GM23338 (cell line): Measurements from ENCODE around the gene ADAMTS1. TPM values are rescaled to one million over a fixed set of nuclear protein-coding genes. Genes with fewer than 3 reads are reported as not detected.

Experiments
- ATAC-seq: fragments of 200-7000 bp; cut with Tn5 transposase; 3 replicates; pipeline ENCODE4 v1.9.1; 2020
- DNase-seq: peaks from one replicate; pipeline ENCODE4 v3.0.0-alpha.2; 2015; ENCODE audit warnings: low spot score
- H2AFZ ChIP-seq: fragments of 200-600 bp; sonication (generic); 2 replicates; pipeline ENCODE4 v1.8.0; 2016; ENCODE audit warnings: antibody characterized with exemption, mild to moderate bottlenecking, moderate library complexity
- H3F3A ChIP-seq: fragments of 200-600 bp; sonication (generic); replicated peaks from 2 replicates; pipeline ENCODE4 v1.8.0; 2017; ENCODE audit warnings: antibody characterized with exemption, mixed run types, low read depth
- H3K27ac ChIP-seq: fragments of 200-600 bp; sonication (generic); 2 replicates; pipeline ENCODE4 v1.6.1; 2016; ENCODE audit warnings: low read depth
- H3K27me3 ChIP-seq: fragments of 200-600 bp; sonication (generic); 2 replicates; pipeline ENCODE4 v1.8.0; 2016; ENCODE audit warnings: mild to moderate bottlenecking, mixed run types, moderate library complexity; ENCODE audit not compliant: insufficient read depth
- H3K36me3 ChIP-seq: fragments of 200-600 bp; sonication (generic); 2 replicates; pipeline ENCODE4 v1.8.0; 2016; ENCODE audit warnings: mild to moderate bottlenecking; ENCODE audit not compliant: insufficient read depth
- H3K4me1 ChIP-seq: fragments of 200-600 bp; sonication (generic); 2 replicates; pipeline ENCODE4 v1.8.0; 2016; ENCODE audit warnings: mild to moderate bottlenecking, moderate library complexity; ENCODE audit not compliant: insufficient read depth
- H3K4me2 ChIP-seq: fragments of 200-600 bp; sonication (generic); 2 replicates; pipeline ENCODE4 v1.7.1; 2017; ENCODE audit warnings: mixed run types
- H3K4me3 ChIP-seq: fragments of 200-600 bp; sonication (generic); 2 replicates; pipeline ENCODE4 v1.6.1; 2016; ENCODE audit warnings: mixed run types
- H3K79me2 ChIP-seq: fragments of 200-600 bp; sonication (generic); replicated peaks from 2 replicates; pipeline ENCODE4 v1.8.0; 2017; ENCODE audit warnings: mild to moderate bottlenecking; ENCODE audit not compliant: insufficient read depth
- H3K9me2 ChIP-seq: fragments of 200-600 bp; sonication (generic); 2 replicates; pipeline ENCODE4 v1.8.0; 2017; ENCODE audit not compliant: insufficient read depth
- H4K20me1 ChIP-seq: fragments of 200-600 bp; sonication (generic); replicated peaks from 2 replicates; pipeline ENCODE4 v1.8.0; 2017; ENCODE audit warnings: mild to moderate bottlenecking; ENCODE audit not compliant: insufficient read depth
- H3K27ac Mint-ChIP-seq: 2 replicates; pipeline ENCODE4 v1.8.0; 2020; ENCODE audit warnings: inconsistent platforms, mild to moderate bottlenecking, moderate library complexity, mixed read lengths
- H3K27me3 Mint-ChIP-seq: 3 replicates; pipeline ENCODE4 v1.8.0; 2022; ENCODE audit warnings: low read depth, mild to moderate bottlenecking, moderate library complexity, mixed read lengths, inconsistent platforms; ENCODE audit not compliant: insufficient read depth, poor library complexity
- H3K36me3 Mint-ChIP-seq: 3 replicates; pipeline ENCODE4 v1.8.0; 2021; ENCODE audit warnings: low read depth, mild to moderate bottlenecking, inconsistent platforms, moderate library complexity, mixed read lengths
- H3K4me1 Mint-ChIP-seq: 3 replicates; pipeline ENCODE4 v1.8.0; 2020; ENCODE audit warnings: mild to moderate bottlenecking, inconsistent platforms, mixed read lengths
- H3K4me3 Mint-ChIP-seq: 3 replicates; pipeline ENCODE4 v1.8.0; 2021; ENCODE audit warnings: moderate library complexity, mild to moderate bottlenecking, inconsistent platforms, mixed read lengths
- H3K9me3 Mint-ChIP-seq: 3 replicates; pipeline ENCODE4 v1.8.0; 2020; ENCODE audit warnings: moderate library complexity, mild to moderate bottlenecking, inconsistent platforms, mixed read lengths
- CREB1 ChIP-seq: fragments of 250-450 bp; sonication (Bioruptor Pico); IDR thresholded peaks from 2 replicates; pipeline ENCODE4 v1.5.0; 2020; ENCODE audit warnings: low read depth, mild to moderate bottlenecking, moderate library complexity
- EZH2 ChIP-seq: fragments of 200-600 bp; sonication (generic); IDR thresholded peaks from one replicate; pipeline ENCODE4 v1.8.0; 2017; ENCODE audit warnings: antibody characterized with exemption, mild to moderate bottlenecking, low read depth; ENCODE audit not compliant: unreplicated experiment
- EZH2phosphoT487 ChIP-seq: fragments of 200-600 bp; sonication (generic); IDR thresholded peaks from one replicate; pipeline ENCODE4 v1.8.1; 2018; ENCODE audit warnings: antibody characterized with exemption; ENCODE audit not compliant: unreplicated experiment
- JUNB ChIP-seq: IDR thresholded peaks from one replicate; pipeline ENCODE4 v1.6.1; 2016; ENCODE audit warnings: antibody characterized with exemption; ENCODE audit not compliant: unreplicated experiment
- NANOG ChIP-seq: IDR thresholded peaks from 2 replicates; pipeline ENCODE4 v1.6.1; 2016; ENCODE audit warnings: antibody characterized with exemption, borderline replicate concordance
- POLR2AphosphoS5 ChIP-seq: IDR thresholded peaks from 2 replicates; pipeline ENCODE4 v1.6.1; 2016; ENCODE audit warnings: antibody characterized with exemption, low read depth
- STAT1 ChIP-seq: IDR thresholded peaks from one replicate; pipeline ENCODE4 v1.6.1; 2016; ENCODE audit warnings: antibody characterized with exemption; ENCODE audit not compliant: unreplicated experiment
- ZNF114 ChIP-seq: fragments of 250-450 bp; sonication (Bioruptor Pico); IDR thresholded peaks from 2 replicates; pipeline ENCODE4 v1.5.0; 2020; ENCODE audit warnings: mild to moderate bottlenecking, moderate library complexity
- ZNF331 ChIP-seq: fragments of 250-450 bp; sonication (Bioruptor Pico); IDR thresholded peaks from 2 replicates; pipeline ENCODE4 v1.5.0; 2020; ENCODE audit warnings: low read depth, mild to moderate bottlenecking, moderate library complexity
- polyA plus RNA-seq: library from polyadenylated mRNA; unstranded; fragments of >200 nt; fragmentation: Nextera tagmentation; extraction: Ambion mirVana; gene quantifications from 2 replicates; pipeline ENCODE4 v1.2.1, GENCODE V29; 2016
- total RNA-seq: library from RNA; depleted of rRNA; stranded (reverse); fragments of >200 nt; shearing (Covaris generic); gene quantifications from 2 replicates; pipeline ENCODE4 v1.2.3, GENCODE V29; 2014
- TF ChIP-seq, protein P1 (sequence below): IDR thresholded peaks from 2 replicates; pipeline ENCODE4 v1.6.1; 2016; ENCODE audit warnings: antibody characterized with exemption
- TF ChIP-seq, protein P2 (sequence below): IDR thresholded peaks from one replicate; pipeline ENCODE4 v1.6.1; 2018; ENCODE audit warnings: antibody characterized with exemption; ENCODE audit not compliant: unreplicated experiment
- TF ChIP-seq, protein P3 (sequence below), 2 experiments: fragments of 200-600 bp in 1 of 2; sonication (generic) in 1 of 2; conservative IDR thresholded peaks; 2 replicates each; pipeline versions ENCODE4 v1.5.1 to v1.6.1; 2016 to 2017; ENCODE audit warnings: antibody characterized with exemption in 2 of 2, low read depth in 2 of 2, mild to moderate bottlenecking in 2 of 2, moderate library complexity in 1 of 2
- TF ChIP-seq, protein P4 (sequence below): fragments of 250-450 bp; sonication (Bioruptor Pico); IDR thresholded peaks from 2 replicates; pipeline ENCODE4 v1.5.0; 2020; ENCODE audit warnings: mild to moderate bottlenecking, moderate library complexity

ADAMTS1 gene
- total and polyA plus RNA-seq, 2 experiments from 2014 or later, result 6.1 to 15.4 TPM

DNA sequence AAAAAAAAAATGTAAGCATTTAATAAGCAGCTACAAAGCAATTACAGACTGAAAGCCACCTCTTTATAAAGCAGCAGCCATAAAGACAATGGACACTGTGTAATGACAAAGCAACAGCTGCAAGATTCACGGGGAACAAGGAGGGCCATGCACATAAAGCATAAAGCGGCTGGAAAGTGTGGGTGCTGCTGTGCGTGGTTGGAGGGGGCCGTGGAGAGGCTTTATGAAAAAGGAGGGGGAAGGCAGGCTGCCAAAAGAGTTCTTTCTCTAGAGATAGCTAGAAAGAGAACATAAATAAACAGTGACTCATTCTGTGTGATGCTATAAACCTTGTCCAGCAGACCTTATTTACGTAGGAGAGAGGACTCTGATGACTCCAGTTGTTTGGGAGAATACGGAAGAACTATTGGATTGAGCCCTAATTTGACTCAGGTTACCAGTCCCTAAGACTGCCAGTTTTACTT lies 49.3 kb downstream of the ADAMTS1 start:
- no peak for ATAC-seq
- no peaks in the 10 kb centered on the region for H3K79me2 ChIP-seq
- H3K9me3 Mint-ChIP-seq, result peaks cover 3% of the 10 kb centered on the region; the same call in 1 of the 3 replicates
- no peak overlapping the region for H3K4me3 ChIP-seq
- TF ChIP-seq JUNB (no peak), ZNF331 (no peak), STAT1 (no peak), EZH2 (no peak), CREB1 (CRISPR knock-in tag) (no peak), EZH2phosphoT487 (no peak), NANOG (no peak), POLR2AphosphoS5 (no peak), ZNF114 (CRISPR knock-in tag) (no peak)
- TF ChIP-seq, protein P1, sequence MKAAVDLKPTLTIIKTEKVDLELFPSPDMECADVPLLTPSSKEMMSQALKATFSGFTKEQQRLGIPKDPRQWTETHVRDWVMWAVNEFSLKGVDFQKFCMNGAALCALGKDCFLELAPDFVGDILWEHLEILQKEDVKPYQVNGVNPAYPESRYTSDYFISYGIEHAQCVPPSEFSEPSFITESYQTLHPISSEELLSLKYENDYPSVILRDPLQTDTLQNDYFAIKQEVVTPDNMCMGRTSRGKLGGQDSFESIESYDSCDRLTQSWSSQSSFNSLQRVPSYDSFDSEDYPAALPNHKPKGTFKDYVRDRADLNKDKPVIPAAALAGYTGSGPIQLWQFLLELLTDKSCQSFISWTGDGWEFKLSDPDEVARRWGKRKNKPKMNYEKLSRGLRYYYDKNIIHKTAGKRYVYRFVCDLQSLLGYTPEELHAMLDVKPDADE, result no peak
- TF ChIP-seq, protein P2, sequence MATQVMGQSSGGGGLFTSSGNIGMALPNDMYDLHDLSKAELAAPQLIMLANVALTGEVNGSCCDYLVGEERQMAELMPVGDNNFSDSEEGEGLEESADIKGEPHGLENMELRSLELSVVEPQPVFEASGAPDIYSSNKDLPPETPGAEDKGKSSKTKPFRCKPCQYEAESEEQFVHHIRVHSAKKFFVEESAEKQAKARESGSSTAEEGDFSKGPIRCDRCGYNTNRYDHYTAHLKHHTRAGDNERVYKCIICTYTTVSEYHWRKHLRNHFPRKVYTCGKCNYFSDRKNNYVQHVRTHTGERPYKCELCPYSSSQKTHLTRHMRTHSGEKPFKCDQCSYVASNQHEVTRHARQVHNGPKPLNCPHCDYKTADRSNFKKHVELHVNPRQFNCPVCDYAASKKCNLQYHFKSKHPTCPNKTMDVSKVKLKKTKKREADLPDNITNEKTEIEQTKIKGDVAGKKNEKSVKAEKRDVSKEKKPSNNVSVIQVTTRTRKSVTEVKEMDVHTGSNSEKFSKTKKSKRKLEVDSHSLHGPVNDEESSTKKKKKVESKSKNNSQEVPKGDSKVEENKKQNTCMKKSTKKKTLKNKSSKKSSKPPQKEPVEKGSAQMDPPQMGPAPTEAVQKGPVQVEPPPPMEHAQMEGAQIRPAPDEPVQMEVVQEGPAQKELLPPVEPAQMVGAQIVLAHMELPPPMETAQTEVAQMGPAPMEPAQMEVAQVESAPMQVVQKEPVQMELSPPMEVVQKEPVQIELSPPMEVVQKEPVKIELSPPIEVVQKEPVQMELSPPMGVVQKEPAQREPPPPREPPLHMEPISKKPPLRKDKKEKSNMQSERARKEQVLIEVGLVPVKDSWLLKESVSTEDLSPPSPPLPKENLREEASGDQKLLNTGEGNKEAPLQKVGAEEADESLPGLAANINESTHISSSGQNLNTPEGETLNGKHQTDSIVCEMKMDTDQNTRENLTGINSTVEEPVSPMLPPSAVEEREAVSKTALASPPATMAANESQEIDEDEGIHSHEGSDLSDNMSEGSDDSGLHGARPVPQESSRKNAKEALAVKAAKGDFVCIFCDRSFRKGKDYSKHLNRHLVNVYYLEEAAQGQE, result no peak
- TF ChIP-seq, protein P3, sequence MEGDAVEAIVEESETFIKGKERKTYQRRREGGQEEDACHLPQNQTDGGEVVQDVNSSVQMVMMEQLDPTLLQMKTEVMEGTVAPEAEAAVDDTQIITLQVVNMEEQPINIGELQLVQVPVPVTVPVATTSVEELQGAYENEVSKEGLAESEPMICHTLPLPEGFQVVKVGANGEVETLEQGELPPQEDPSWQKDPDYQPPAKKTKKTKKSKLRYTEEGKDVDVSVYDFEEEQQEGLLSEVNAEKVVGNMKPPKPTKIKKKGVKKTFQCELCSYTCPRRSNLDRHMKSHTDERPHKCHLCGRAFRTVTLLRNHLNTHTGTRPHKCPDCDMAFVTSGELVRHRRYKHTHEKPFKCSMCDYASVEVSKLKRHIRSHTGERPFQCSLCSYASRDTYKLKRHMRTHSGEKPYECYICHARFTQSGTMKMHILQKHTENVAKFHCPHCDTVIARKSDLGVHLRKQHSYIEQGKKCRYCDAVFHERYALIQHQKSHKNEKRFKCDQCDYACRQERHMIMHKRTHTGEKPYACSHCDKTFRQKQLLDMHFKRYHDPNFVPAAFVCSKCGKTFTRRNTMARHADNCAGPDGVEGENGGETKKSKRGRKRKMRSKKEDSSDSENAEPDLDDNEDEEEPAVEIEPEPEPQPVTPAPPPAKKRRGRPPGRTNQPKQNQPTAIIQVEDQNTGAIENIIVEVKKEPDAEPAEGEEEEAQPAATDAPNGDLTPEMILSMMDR (conservative IDR thresholded peaks at IDR 0.05; ENCODE audit: low read depth in 2 of 2), result no peak
- TF ChIP-seq, protein P4, sequence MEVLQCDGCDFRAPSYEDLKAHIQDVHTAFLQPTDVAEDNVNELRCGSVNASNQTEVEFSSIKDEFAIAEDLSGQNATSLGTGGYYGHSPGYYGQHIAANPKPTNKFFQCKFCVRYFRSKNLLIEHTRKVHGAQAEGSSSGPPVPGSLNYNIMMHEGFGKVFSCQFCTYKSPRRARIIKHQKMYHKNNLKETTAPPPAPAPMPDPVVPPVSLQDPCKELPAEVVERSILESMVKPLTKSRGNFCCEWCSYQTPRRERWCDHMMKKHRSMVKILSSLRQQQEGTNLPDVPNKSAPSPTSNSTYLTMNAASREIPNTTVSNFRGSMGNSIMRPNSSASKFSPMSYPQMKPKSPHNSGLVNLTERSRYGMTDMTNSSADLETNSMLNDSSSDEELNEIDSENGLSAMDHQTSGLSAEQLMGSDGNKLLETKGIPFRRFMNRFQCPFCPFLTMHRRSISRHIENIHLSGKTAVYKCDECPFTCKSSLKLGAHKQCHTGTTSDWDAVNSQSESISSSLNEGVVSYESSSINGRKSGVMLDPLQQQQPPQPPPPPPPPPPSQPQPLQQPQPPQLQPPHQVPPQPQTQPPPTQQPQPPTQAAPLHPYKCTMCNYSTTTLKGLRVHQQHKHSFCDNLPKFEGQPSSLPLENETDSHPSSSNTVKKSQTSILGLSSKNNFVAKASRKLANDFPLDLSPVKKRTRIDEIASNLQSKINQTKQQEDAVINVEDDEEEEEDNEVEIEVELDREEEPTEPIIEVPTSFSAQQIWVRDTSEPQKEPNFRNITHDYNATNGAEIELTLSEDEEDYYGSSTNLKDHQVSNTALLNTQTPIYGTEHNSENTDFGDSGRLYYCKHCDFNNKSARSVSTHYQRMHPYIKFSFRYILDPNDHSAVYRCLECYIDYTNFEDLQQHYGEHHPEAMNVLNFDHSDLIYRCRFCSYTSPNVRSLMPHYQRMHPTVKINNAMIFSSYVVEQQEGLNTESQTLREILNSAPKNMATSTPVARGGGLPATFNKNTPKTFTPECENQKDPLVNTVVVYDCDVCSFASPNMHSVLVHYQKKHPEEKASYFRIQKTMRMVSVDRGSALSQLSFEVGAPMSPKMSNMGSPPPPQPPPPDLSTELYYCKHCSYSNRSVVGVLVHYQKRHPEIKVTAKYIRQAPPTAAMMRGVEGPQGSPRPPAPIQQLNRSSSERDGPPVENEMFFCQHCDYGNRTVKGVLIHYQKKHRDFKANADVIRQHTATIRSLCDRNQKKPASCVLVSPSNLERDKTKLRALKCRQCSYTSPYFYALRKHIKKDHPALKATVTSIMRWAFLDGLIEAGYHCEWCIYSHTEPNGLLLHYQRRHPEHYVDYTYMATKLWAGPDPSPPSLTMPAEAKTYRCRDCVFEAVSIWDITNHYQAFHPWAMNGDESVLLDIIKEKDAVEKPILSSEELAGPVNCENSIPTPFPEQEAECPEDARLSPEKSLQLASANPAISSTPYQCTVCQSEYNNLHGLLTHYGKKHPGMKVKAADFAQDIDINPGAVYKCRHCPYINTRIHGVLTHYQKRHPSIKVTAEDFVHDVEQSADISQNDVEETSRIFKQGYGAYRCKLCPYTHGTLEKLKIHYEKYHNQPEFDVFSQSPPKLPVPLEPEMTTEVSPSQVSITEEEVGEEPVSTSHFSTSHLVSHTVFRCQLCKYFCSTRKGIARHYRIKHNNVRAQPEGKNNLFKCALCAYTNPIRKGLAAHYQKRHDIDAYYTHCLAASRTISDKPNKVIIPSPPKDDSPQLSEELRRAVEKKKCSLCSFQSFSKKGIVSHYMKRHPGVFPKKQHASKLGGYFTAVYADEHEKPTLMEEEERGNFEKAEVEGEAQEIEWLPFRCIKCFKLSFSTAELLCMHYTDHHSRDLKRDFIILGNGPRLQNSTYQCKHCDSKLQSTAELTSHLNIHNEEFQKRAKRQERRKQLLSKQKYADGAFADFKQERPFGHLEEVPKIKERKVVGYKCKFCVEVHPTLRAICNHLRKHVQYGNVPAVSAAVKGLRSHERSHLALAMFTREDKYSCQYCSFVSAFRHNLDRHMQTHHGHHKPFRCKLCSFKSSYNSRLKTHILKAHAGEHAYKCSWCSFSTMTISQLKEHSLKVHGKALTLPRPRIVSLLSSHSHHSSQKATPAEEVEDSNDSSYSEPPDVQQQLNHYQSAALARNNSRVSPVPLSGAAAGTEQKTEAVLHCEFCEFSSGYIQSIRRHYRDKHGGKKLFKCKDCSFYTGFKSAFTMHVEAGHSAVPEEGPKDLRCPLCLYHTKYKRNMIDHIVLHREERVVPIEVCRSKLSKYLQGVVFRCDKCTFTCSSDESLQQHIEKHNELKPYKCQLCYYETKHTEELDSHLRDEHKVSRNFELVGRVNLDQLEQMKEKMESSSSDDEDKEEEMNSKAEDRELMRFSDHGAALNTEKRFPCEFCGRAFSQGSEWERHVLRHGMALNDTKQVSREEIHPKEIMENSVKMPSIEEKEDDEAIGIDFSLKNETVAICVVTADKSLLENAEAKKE (CRISPR knock-in tag), result no peak
- H3K4me1 ChIP-seq, result no peaks in the 10 kb centered on the region
- H3K4me2 ChIP-seq, result no peak overlapping the region
- H3K36me3 ChIP-seq, result no peaks in the 10 kb centered on the region
- no peak overlapping the region for H2AFZ ChIP-seq
- H3F3A ChIP-seq, result no peaks in the 10 kb centered on the region
- H4K20me1 ChIP-seq, result no peaks in the 10 kb centered on the region
- H3K27me3 Mint-ChIP-seq, result no peaks in the 10 kb centered on the region
- no peak overlapping the region for H3K27ac Mint-ChIP-seq
- 0 out of 2 replicates have a peak, but pooled peaks cover 5% of the 10 kb centered on the region for H3K9me2 ChIP-seq
- no peaks in the 10 kb centered on the region for H3K36me3 Mint-ChIP-seq
- peaks cover 1% of the 10 kb centered on the region; the same call in 1 of the 3 replicates for H3K4me1 Mint-ChIP-seq
- H3K27me3 ChIP-seq, result no peaks in the 10 kb centered on the region
- no peak for DNase-seq
- no peak overlapping the region for H3K4me3 Mint-ChIP-seq
- H3K27ac ChIP-seq, result no peak overlapping the region
